Measurements from ENCODE around the gene RUBCNL.

DNA sequence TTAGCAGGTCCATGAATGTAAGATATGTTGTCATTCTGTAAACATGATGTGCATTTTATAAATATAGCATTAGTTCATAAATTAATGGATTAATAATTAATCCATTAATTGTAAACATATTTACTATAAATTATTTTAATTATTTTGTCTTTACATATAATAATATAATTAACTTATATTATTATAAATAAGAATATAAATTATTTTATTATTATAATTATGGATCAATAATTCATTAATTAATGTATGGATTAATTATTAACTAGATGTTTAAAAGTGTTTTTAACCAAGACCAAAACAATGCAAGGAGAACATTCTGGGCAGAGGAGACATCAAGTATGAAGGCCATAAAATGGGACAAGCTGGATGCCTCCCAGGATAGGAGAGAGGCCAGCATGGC lies 72.0 kb downstream of the RUBCNL start:
- TF ChIP-seq, protein P1, sequence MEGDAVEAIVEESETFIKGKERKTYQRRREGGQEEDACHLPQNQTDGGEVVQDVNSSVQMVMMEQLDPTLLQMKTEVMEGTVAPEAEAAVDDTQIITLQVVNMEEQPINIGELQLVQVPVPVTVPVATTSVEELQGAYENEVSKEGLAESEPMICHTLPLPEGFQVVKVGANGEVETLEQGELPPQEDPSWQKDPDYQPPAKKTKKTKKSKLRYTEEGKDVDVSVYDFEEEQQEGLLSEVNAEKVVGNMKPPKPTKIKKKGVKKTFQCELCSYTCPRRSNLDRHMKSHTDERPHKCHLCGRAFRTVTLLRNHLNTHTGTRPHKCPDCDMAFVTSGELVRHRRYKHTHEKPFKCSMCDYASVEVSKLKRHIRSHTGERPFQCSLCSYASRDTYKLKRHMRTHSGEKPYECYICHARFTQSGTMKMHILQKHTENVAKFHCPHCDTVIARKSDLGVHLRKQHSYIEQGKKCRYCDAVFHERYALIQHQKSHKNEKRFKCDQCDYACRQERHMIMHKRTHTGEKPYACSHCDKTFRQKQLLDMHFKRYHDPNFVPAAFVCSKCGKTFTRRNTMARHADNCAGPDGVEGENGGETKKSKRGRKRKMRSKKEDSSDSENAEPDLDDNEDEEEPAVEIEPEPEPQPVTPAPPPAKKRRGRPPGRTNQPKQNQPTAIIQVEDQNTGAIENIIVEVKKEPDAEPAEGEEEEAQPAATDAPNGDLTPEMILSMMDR (IDR thresholded peaks at IDR 0.05): no peak
- TF ChIP-seq POLR2AphosphoS5 (IDR thresholded peaks at IDR 0.05; ENCODE audit: low read depth, low read length) (no peak), TCF7L2 (IDR thresholded peaks at IDR 0.05; ENCODE audit: low read depth, low read length) (no peak), SIN3A (IDR thresholded peaks at IDR 0.05; ENCODE audit: borderline replicate concordance, insufficient read depth, low read depth, low read length) (no peak)
- TF ChIP-seq, protein P2, sequence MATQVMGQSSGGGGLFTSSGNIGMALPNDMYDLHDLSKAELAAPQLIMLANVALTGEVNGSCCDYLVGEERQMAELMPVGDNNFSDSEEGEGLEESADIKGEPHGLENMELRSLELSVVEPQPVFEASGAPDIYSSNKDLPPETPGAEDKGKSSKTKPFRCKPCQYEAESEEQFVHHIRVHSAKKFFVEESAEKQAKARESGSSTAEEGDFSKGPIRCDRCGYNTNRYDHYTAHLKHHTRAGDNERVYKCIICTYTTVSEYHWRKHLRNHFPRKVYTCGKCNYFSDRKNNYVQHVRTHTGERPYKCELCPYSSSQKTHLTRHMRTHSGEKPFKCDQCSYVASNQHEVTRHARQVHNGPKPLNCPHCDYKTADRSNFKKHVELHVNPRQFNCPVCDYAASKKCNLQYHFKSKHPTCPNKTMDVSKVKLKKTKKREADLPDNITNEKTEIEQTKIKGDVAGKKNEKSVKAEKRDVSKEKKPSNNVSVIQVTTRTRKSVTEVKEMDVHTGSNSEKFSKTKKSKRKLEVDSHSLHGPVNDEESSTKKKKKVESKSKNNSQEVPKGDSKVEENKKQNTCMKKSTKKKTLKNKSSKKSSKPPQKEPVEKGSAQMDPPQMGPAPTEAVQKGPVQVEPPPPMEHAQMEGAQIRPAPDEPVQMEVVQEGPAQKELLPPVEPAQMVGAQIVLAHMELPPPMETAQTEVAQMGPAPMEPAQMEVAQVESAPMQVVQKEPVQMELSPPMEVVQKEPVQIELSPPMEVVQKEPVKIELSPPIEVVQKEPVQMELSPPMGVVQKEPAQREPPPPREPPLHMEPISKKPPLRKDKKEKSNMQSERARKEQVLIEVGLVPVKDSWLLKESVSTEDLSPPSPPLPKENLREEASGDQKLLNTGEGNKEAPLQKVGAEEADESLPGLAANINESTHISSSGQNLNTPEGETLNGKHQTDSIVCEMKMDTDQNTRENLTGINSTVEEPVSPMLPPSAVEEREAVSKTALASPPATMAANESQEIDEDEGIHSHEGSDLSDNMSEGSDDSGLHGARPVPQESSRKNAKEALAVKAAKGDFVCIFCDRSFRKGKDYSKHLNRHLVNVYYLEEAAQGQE (IDR thresholded peaks at IDR 0.05; ENCODE audit: insufficient read depth in 1 of 2, low read depth in 2 of 2, low read length in 1 of 2): no peak

Measured in Panc1 (cell line).